ENCODE data around the gene G6PC3. TPM values are rescaled to one million over a fixed set of nuclear protein-coding genes. Genes with fewer than 3 reads are reported as not detected.

The G6PC3 gene
- total RNA-seq, 1 donor from 2014 or later: 40.1 TPM

GRCh38 chr17:44082256-44082927, 11.9 kb downstream of the G6PC3 start:
- intact Hi-C loops (cut with DNase I): no loop called here

GRCh38 chr17:44083250-44083849, 12.8 kb downstream of the G6PC3 start:
- intact Hi-C loops (cut with DNase I): no loop called here
- H3K27ac ChIP-seq: no peak overlapping the region
- no peaks in the 10 kb centered on the region for H3K27me3 ChIP-seq (ENCODE audit: low read depth)
- ATAC-seq (no peak), DNase-seq (no peak)
- H3K4me3 ChIP-seq: no peak overlapping the region
- no peaks in the 10 kb centered on the region for H3K4me1 ChIP-seq
- no peak for TF ChIP-seq CTCF (IDR thresholded peaks at IDR 0.05)
- H3K9me3 ChIP-seq: no peaks in the 10 kb centered on the region
- H3K36me3 ChIP-seq: peaks cover 95% of the 10 kb centered on the region

More at GRCh38 chr17:44082256-44082927, 11.9 kb downstream of the G6PC3 start:
- peaks cover 95% of the 10 kb centered on the region for H3K36me3 ChIP-seq
- no peak for ATAC-seq
- H3K4me1 ChIP-seq: peaks cover 8% of the 10 kb centered on the region
- H3K27ac ChIP-seq: no peak overlapping the region
- TF ChIP-seq CTCF (IDR thresholded peaks at IDR 0.05): no peak
- H3K9me3 ChIP-seq: no peaks in the 10 kb centered on the region
- H3K4me3 ChIP-seq: no peak overlapping the region
- DNase-seq: peak; percentile 24
- no peaks in the 10 kb centered on the region for H3K27me3 ChIP-seq (ENCODE audit: low read depth)

- Histone ChIP-seq H3K27ac (no peak overlapping the region), H3K4me1 (no peaks in the 10 kb centered on the region), H3K9me3 (no peaks in the 10 kb centered on the region), H3K4me3 (no peak overlapping the region), H3K36me3 (peaks cover 95% of the 10 kb centered on the region), H3K27me3 (ENCODE audit: low read depth) (no peaks in the 10 kb centered on the region)
- no peak for DNase-seq
- ATAC-seq: peak in 1 of 2 donors; percentile 7
- TF ChIP-seq CTCF (IDR thresholded peaks at IDR 0.05): peak; percentile 24
- intact Hi-C loops (cut with DNase I): no loop called here
Observed at GRCh38 chr17:44084131-44084538, 13.6 kb downstream of the G6PC3 start.

GRCh38 chr17:44084921-44085320, 14.4 kb downstream of the G6PC3 start:
- Histone ChIP-seq H3K4me1 (no peaks in the 10 kb centered on the region), H3K27me3 (ENCODE audit: low read depth) (no peaks in the 10 kb centered on the region), H3K36me3 (peaks cover 94% of the 10 kb centered on the region), H3K9me3 (no peaks in the 10 kb centered on the region), H3K4me3 (no peak overlapping the region), H3K27ac (no peak overlapping the region)
- no peak for ATAC-seq
- intact Hi-C loops (cut with DNase I): no loop called here
- DNase-seq: no peak
- TF ChIP-seq CTCF (IDR thresholded peaks at IDR 0.05): no peak

- H3K27ac ChIP-seq: no peak overlapping the region
- H3K9me3 ChIP-seq: no peaks in the 10 kb centered on the region
- no peak for DNase-seq
- no peaks in the 10 kb centered on the region for H3K27me3 ChIP-seq (ENCODE audit: low read depth)
- no peak for TF ChIP-seq CTCF (IDR thresholded peaks at IDR 0.05)
- no peak overlapping the region for H3K4me3 ChIP-seq
- intact Hi-C loops (cut with DNase I): no loop called here
- peaks cover 94% of the 10 kb centered on the region for H3K36me3 ChIP-seq
- H3K4me1 ChIP-seq: no peaks in the 10 kb centered on the region
- ATAC-seq: no peak
Observed at GRCh38 chr17:44085908-44086307, 15.4 kb downstream of the G6PC3 start.

All from lower lobe of right lung (tissue), 2 donors.